CD4-positive, alpha-beta T cell (primary cell): ENCODE measurements around the gene OTULIN. TPM values are rescaled to one million over a fixed set of nuclear protein-coding genes. Genes with fewer than 3 reads are reported as not detected.

ENCODE experiments used
- ATAC-seq: fragments of 200-7000 bp; cut with Tn5 transposase; one replicate; pipeline ENCODE4 v1.10.0; 2022; ENCODE audit warnings: mild to moderate bottlenecking; ENCODE audit not compliant: poor library complexity
- CTCF ChIA-PET: fragments of 350-600 bp; sonication (Branson Sonifier 250); formaldehyde crosslinking; loops from one replicate; lab custom pipeline; 2021; ENCODE audit warnings: antibody characterized with exemption, inconsistent platforms; lab: Charles Lee
- POLR2A ChIA-PET: fragments of 350-600 bp; sonication (Branson Sonifier 250); formaldehyde crosslinking; loops from one replicate; lab custom pipeline; 2021; ENCODE audit warnings: antibody characterized with exemption, inconsistent platforms; lab: Charles Lee
- DNase-seq, 14 experiments: peaks; one replicate each; pipeline ENCODE4 v3.0.0-alpha.2; 2013 to 2020; ENCODE audit warnings: mixed read lengths in 2 of 14
- H3K27ac ChIP-seq, 2 donors: one replicate each; pipeline versions ENCODE4 v1.5.1 to v1.7.0; 2013; ENCODE audit warnings: low read length in 2 of 2, low read depth in 1 of 2, mild to moderate bottlenecking in 1 of 2
- H3K27me3 ChIP-seq, 2 experiments: 1 replicate in 1 of 2; 2 replicates in 1 of 2; pipeline versions ENCODE4 v1.6.1 to v1.7.0; 2013; ENCODE audit warnings: low read length in 2 of 2, control low read depth in 1 of 2, mild to moderate bottlenecking in 1 of 2, moderate library complexity in 1 of 2; ENCODE audit not compliant: insufficient read depth in 2 of 2, control insufficient read depth in 1 of 2
- H3K36me3 ChIP-seq: one replicate; pipeline ENCODE4 v1.6.1; 2013; ENCODE audit warnings: low read length, control low read depth; ENCODE audit not compliant: insufficient read depth
- H3K4me1 ChIP-seq: one replicate; pipeline ENCODE4 v1.6.1; 2013; ENCODE audit warnings: low read length, control low read depth; ENCODE audit not compliant: insufficient read depth
- H3K4me3 ChIP-seq: one replicate; pipeline ENCODE4 v1.5.1; 2013; ENCODE audit warnings: mild to moderate bottlenecking, low read length, moderate library complexity
- H3K9me3 ChIP-seq, 2 experiments: 1 replicate in 1 of 2; 2 replicates in 1 of 2; pipeline versions ENCODE4 v1.6.1 to v1.7.0; 2013; ENCODE audit warnings: low read length in 2 of 2, mild to moderate bottlenecking in 2 of 2, control low read depth in 1 of 2, moderate library complexity in 1 of 2; ENCODE audit not compliant: control insufficient read depth in 1 of 2, insufficient read depth in 1 of 2
- H3K27ac Mint-ChIP-seq: one replicate; pipeline ENCODE4 v1.8.0; 2020; ENCODE audit warnings: mixed read lengths
- H3K27me3 Mint-ChIP-seq: one replicate; pipeline ENCODE4 v1.8.0; 2021; ENCODE audit warnings: mixed read lengths
- H3K36me3 Mint-ChIP-seq: one replicate; pipeline ENCODE4 v1.8.0; 2021; ENCODE audit warnings: low read depth, mixed read lengths
- H3K4me1 Mint-ChIP-seq: one replicate; pipeline ENCODE4 v1.8.0; 2021; ENCODE audit warnings: low read depth, mixed read lengths
- H3K4me3 Mint-ChIP-seq: one replicate; pipeline ENCODE4 v1.8.0; 2020; ENCODE audit warnings: mild to moderate bottlenecking, mixed read lengths
- H3K9me3 Mint-ChIP-seq: one replicate; pipeline ENCODE4 v1.8.0; 2020; ENCODE audit warnings: mixed read lengths
- CTCF ChIP-seq: fragments of 200-600 bp; IDR thresholded peaks from one replicate; pipeline ENCODE4 v1.8.0; 2022; ENCODE audit warnings: antibody characterized with exemption, mild to moderate bottlenecking
- intact Hi-C, 2 experiments: fragments of 100-400 bp; cut with DNase I in 1 of 2; cut with micrococcal nuclease in 1 of 2; formaldehyde crosslinking; loops; one replicate each; pipeline versions ENCODE4 v1.15.1 to v1.9.0; 2023 to 2025; cut with DNase I, micrococcal nuclease
- total RNA-seq, 174 experiments: library from RNA in 2 of 174; stranded (reverse) in 2 of 174; gene quantifications; one replicate each; pipeline ENCODE4 v1.2.3 and lab custom pipeline; 2021 to 2026

Gene OTULIN
- total RNA-seq, 2 experiments from 2014 or later, result 69.4 to 77.0 TPM

DNA sequence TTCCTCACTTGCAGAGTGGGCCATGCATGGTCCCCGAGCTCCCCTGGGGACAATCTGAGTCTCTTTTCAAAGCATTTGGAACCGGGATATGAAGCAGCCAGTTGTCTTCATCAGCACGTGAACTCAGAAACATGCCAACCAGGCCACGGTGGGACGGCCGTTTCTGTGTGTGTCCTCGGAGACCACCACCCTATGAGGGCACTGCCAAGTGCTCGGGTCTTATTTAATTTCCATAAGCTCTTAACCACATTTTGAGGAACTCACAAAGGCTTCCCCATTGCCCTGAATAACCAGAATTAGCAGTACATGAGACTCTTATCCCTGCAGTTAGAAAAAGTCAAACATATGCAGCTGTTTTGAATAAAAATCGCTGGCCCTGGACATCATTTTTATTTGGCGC, 60.1 kb downstream of the OTULIN start:
- DNase-seq (no peak), ATAC-seq (no peak)
- no peak overlapping the region for H3K4me3 ChIP-seq
- H3K9me3 Mint-ChIP-seq, result no peaks in the 10 kb centered on the region
- H3K4me1 ChIP-seq, result peaks cover 16% of the 10 kb centered on the region
- no peaks in the 10 kb centered on the region for H3K9me3 ChIP-seq
- H3K27me3 ChIP-seq, result no peaks in the 10 kb centered on the region
- no peaks in the 10 kb centered on the region for H3K27me3 Mint-ChIP-seq
- no peak overlapping the region for H3K4me3 Mint-ChIP-seq
- no peak for TF ChIP-seq CTCF
- H3K36me3 ChIP-seq, result peaks cover 25% of the 10 kb centered on the region
- H3K36me3 Mint-ChIP-seq, result peaks cover 54% of the 10 kb centered on the region
- POLR2A ChIA-PET, result interaction anchor here (0.8 to 2.4 kb wide), 3 partner anchors 17 to 145 kb away, joined by 3 to 7 read pairs (median 3); no protein-coding TSS in a partner anchor
- CTCF ChIA-PET, result interaction anchor here (1.4 to 2.5 kb wide), 2 partner anchors 39 to 279 kb away, joined by 4 to 7 read pairs; no protein-coding TSS in a partner anchor
- H3K27ac ChIP-seq, result no peak overlapping the region
- intact Hi-C loops, result loop anchor here in 1 of 2 experiments (5.0 kb wide), 2 partner anchors 173 to 223 kb away; no protein-coding TSS in a partner anchor
- H3K4me1 Mint-ChIP-seq, result peaks cover 35% of the 10 kb centered on the region
- no peak overlapping the region for H3K27ac Mint-ChIP-seq

GRCh38 chr5:14726066-14726838, 61.7 kb downstream of the OTULIN start:
- H3K27ac Mint-ChIP-seq, result no peak overlapping the region
- peaks cover 56% of the 10 kb centered on the region for H3K36me3 Mint-ChIP-seq
- ChIA-PET POLR2A (interaction anchor here (0.8 to 2.4 kb wide), 4 partner anchors 19 to 151 kb away, joined by 3 to 7 read pairs (median 4); no protein-coding TSS in a partner anchor), CTCF (interaction anchor here (1.3 to 3.7 kb wide), 6 partner anchors 20 to 277 kb away, joined by 4 to 22 read pairs (median 12); partner anchors contain the start of gene ANKH)
- no peak overlapping the region for H3K4me3 Mint-ChIP-seq
- intact Hi-C loops, result loop anchor here in 1 of 2 experiments (5.0 kb wide), 2 partner anchors 171 to 221 kb away; no protein-coding TSS in a partner anchor
- no peaks in the 10 kb centered on the region for H3K27me3 Mint-ChIP-seq
- Histone ChIP-seq H3K27me3 (no peaks in the 10 kb centered on the region), H3K36me3 (peaks cover 23% of the 10 kb centered on the region), H3K9me3 (no peaks in the 10 kb centered on the region), H3K27ac (no peak overlapping the region), H3K4me3 (no peak overlapping the region), H3K4me1 (peaks cover 4% of the 10 kb centered on the region)
- ATAC-seq (no peak), DNase-seq (no peak)
- TF ChIP-seq CTCF, result no peak
- H3K9me3 Mint-ChIP-seq, result no peaks in the 10 kb centered on the region
- peaks cover 19% of the 10 kb centered on the region for H3K4me1 Mint-ChIP-seq

- intact Hi-C loops, result loop anchor here (1.0 to 5.0 kb wide), 6 partner anchors 42 to 287 kb away; no protein-coding TSS in a partner anchor
- Histone ChIP-seq H3K4me1 (peaks cover 4% of the 10 kb centered on the region), H3K4me3 (no peak overlapping the region), H3K36me3 (peaks cover 21% of the 10 kb centered on the region), H3K27ac (no peak overlapping the region), H3K9me3 (no peaks in the 10 kb centered on the region), H3K27me3 (no peaks in the 10 kb centered on the region)
- ChIA-PET CTCF (interaction anchor here (0.7 to 3.7 kb wide), 14 partner anchors 19 to 285 kb away, joined by 3 to 22 read pairs (median 4); partner anchors contain the start of gene ANKH), POLR2A (interaction anchor here (0.8 to 1.4 kb wide), 4 partner anchors 20 to 276 kb away, joined by 3 to 6 read pairs (median 3); no protein-coding TSS in a partner anchor)
- ATAC-seq (peak; percentile 88), DNase-seq (peak; percentile 48 to 87 (median 69))
- Mint-ChIP-seq H3K9me3 (no peaks in the 10 kb centered on the region), H3K27me3 (no peaks in the 10 kb centered on the region), H3K36me3 (peaks cover 60% of the 10 kb centered on the region), H3K27ac (peak overlapping the region; percentile 67), H3K4me1 (peaks cover 11% of the 10 kb centered on the region), H3K4me3 (no peak overlapping the region)
- TF ChIP-seq CTCF, result peak; percentile 98
These were observed 62.9 kb downstream of the OTULIN start for GRCh38 chr5:14727428-14727865.
